Measurements from ENCODE around the gene MBIP. TPM values are rescaled to one million over a fixed set of nuclear protein-coding genes. Genes with fewer than 3 reads are reported as not detected.

Gene MBIP
- total RNA-seq, 1 donor from 2014 or later: 23.0 TPM

GRCh38 chr14:36315159-36315853 is 5.1 kb downstream of the MBIP start:
- Mint-ChIP-seq H3K27me3 (ENCODE audit: unreplicated experiment) (no peaks in the 10 kb centered on the region), H3K9me3 (ENCODE audit: unreplicated experiment) (no peaks in the 10 kb centered on the region), H3K36me3 (ENCODE audit: low read depth, unreplicated experiment) (peaks cover 8% of the 10 kb centered on the region)

DNA sequence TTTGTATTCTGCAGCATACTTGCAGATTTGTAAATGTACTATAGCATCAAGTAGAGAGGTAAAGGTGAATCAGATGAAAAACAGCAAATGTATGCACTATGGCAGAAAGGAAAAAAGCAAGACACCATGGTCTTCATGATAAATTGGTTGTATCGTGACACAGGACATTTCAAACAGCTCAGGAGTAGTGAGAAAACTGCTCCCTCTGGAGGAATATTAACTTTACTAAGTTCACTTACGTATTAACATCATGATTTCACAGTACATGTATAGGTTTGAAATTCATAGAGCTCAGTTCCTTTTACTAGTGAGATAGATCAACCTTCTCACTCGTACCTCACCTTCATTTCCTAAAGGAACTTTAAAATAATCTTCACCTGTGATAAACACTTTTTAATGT is 6.5 kb downstream of the MBIP start:
- Mint-ChIP-seq H3K36me3 (ENCODE audit: low read depth, unreplicated experiment) (peaks cover 16% of the 10 kb centered on the region), H3K4me3 (ENCODE audit: unreplicated experiment) (no peak overlapping the region), H3K27ac (ENCODE audit: unreplicated experiment) (no peak overlapping the region), H3K9me3 (ENCODE audit: unreplicated experiment) (no peaks in the 10 kb centered on the region), H3K27me3 (ENCODE audit: unreplicated experiment) (no peaks in the 10 kb centered on the region), H3K4me1 (ENCODE audit: unreplicated experiment) (peaks cover 4% of the 10 kb centered on the region)
- TF ChIP-seq, protein P1, sequence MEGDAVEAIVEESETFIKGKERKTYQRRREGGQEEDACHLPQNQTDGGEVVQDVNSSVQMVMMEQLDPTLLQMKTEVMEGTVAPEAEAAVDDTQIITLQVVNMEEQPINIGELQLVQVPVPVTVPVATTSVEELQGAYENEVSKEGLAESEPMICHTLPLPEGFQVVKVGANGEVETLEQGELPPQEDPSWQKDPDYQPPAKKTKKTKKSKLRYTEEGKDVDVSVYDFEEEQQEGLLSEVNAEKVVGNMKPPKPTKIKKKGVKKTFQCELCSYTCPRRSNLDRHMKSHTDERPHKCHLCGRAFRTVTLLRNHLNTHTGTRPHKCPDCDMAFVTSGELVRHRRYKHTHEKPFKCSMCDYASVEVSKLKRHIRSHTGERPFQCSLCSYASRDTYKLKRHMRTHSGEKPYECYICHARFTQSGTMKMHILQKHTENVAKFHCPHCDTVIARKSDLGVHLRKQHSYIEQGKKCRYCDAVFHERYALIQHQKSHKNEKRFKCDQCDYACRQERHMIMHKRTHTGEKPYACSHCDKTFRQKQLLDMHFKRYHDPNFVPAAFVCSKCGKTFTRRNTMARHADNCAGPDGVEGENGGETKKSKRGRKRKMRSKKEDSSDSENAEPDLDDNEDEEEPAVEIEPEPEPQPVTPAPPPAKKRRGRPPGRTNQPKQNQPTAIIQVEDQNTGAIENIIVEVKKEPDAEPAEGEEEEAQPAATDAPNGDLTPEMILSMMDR (IDR thresholded peaks at IDR 0.05; ENCODE audit: unreplicated experiment): no peak
- DNase-seq (ENCODE audit: low spot score): no peak

More at GRCh38 chr14:36315159-36315853, 5.1 kb downstream of the MBIP start:
- no peak overlapping the region for H3K4me3 Mint-ChIP-seq (ENCODE audit: unreplicated experiment)
- no peak for DNase-seq (ENCODE audit: low spot score)
- TF ChIP-seq, protein P1 (IDR thresholded peaks at IDR 0.05; ENCODE audit: unreplicated experiment): no peak
- H3K4me1 Mint-ChIP-seq (ENCODE audit: unreplicated experiment): peaks cover 12% of the 10 kb centered on the region
- H3K27ac Mint-ChIP-seq (ENCODE audit: unreplicated experiment): no peak overlapping the region

DNA sequence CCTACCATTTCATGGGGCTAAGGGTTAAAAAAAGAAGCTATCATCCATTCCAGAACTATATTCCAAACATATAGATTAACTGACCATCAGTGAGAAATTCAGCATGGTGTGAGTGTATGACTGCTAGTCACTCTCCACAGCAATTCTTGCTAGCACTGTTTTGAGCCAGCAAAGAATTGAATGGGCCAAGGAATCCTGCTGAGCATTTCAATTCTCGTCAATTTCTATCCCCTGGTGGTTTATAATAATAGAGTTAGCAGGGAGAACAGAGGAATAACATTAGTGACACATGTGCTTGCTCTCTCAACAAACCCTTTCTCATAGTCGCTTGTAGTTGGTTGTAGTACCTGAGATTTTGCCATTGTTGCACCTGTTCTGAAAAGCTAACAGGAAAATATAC is 7.2 kb downstream of the MBIP start:
- TF ChIP-seq, protein P1 (IDR thresholded peaks at IDR 0.05; ENCODE audit: unreplicated experiment): no peak
- H3K4me3 Mint-ChIP-seq (ENCODE audit: unreplicated experiment): no peak overlapping the region
- peaks cover 20% of the 10 kb centered on the region for H3K36me3 Mint-ChIP-seq (ENCODE audit: low read depth, unreplicated experiment)
- no peaks in the 10 kb centered on the region for H3K4me1 Mint-ChIP-seq (ENCODE audit: unreplicated experiment)
- H3K27ac Mint-ChIP-seq (ENCODE audit: unreplicated experiment): no peak overlapping the region
- H3K27me3 Mint-ChIP-seq (ENCODE audit: unreplicated experiment): no peaks in the 10 kb centered on the region
- no peaks in the 10 kb centered on the region for H3K9me3 Mint-ChIP-seq (ENCODE audit: unreplicated experiment)
- no peak for DNase-seq (ENCODE audit: low spot score)

- Mint-ChIP-seq H3K9me3 (ENCODE audit: unreplicated experiment) (no peaks in the 10 kb centered on the region), H3K27ac (ENCODE audit: unreplicated experiment) (no peak overlapping the region), H3K36me3 (ENCODE audit: low read depth, unreplicated experiment) (peaks cover 38% of the 10 kb centered on the region), H3K4me3 (ENCODE audit: unreplicated experiment) (no peak overlapping the region), H3K27me3 (ENCODE audit: unreplicated experiment) (no peaks in the 10 kb centered on the region), H3K4me1 (ENCODE audit: unreplicated experiment) (no peaks in the 10 kb centered on the region)
- no peak for DNase-seq (ENCODE audit: low spot score)
- TF ChIP-seq, protein P1 (IDR thresholded peaks at IDR 0.05; ENCODE audit: unreplicated experiment): no peak
Observed at GRCh38 chr14:36306836-36307235, 13.6 kb downstream of the MBIP start.

GRCh38 chr14:36304895-36305294 is 15.5 kb downstream of the MBIP start:
- no peaks in the 10 kb centered on the region for H3K9me3 Mint-ChIP-seq (ENCODE audit: unreplicated experiment)
- no peak overlapping the region for H3K4me3 Mint-ChIP-seq (ENCODE audit: unreplicated experiment)
- TF ChIP-seq, protein P1 (IDR thresholded peaks at IDR 0.05; ENCODE audit: unreplicated experiment): no peak
- DNase-seq (ENCODE audit: low spot score): no peak
- H3K36me3 Mint-ChIP-seq (ENCODE audit: low read depth, unreplicated experiment): peaks cover 26% of the 10 kb centered on the region
- no peaks in the 10 kb centered on the region for H3K27me3 Mint-ChIP-seq (ENCODE audit: unreplicated experiment)
- no peaks in the 10 kb centered on the region for H3K4me1 Mint-ChIP-seq (ENCODE audit: unreplicated experiment)
- H3K27ac Mint-ChIP-seq (ENCODE audit: unreplicated experiment): no peak overlapping the region
